ENCODE measurements around the gene PITHD1.

Gene PITHD1

DNA sequence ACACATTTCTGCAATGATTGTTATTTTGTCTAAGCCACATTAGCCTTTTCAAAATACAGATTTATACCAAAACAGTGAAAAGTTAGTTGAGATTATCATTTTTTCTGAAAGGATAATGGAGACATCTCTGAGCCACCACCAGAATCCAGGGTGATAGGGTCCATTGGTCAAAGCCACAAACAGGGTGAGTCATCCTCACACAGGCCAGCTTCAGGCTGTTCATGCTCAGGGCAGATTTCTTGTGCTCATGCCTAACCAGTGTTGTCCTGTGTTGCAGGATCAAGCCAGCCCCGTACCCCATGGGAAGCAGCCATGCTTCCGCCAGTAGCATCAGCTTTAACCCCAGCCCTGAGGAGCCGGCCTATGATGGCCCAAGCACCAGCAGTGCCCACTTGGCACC, 21.5 kb upstream of the PITHD1 start:
- CTCF ChIA-PET: interaction anchor here (0.7 to 1.2 kb wide), 4 partner anchors 11 to 62 kb away, joined by 3 to 4 read pairs (median 4); no protein-coding TSS in a partner anchor
- DNase-seq (ENCODE audit: extremely low spot score): no peak
- TF ChIP-seq, protein P1, sequence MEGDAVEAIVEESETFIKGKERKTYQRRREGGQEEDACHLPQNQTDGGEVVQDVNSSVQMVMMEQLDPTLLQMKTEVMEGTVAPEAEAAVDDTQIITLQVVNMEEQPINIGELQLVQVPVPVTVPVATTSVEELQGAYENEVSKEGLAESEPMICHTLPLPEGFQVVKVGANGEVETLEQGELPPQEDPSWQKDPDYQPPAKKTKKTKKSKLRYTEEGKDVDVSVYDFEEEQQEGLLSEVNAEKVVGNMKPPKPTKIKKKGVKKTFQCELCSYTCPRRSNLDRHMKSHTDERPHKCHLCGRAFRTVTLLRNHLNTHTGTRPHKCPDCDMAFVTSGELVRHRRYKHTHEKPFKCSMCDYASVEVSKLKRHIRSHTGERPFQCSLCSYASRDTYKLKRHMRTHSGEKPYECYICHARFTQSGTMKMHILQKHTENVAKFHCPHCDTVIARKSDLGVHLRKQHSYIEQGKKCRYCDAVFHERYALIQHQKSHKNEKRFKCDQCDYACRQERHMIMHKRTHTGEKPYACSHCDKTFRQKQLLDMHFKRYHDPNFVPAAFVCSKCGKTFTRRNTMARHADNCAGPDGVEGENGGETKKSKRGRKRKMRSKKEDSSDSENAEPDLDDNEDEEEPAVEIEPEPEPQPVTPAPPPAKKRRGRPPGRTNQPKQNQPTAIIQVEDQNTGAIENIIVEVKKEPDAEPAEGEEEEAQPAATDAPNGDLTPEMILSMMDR (IDR thresholded peaks at IDR 0.05; ENCODE audit: control extremely low read depth, extremely low read depth, low read depth, missing control alignments): no peak
- POLR2A ChIA-PET: no interaction called here

DNA sequence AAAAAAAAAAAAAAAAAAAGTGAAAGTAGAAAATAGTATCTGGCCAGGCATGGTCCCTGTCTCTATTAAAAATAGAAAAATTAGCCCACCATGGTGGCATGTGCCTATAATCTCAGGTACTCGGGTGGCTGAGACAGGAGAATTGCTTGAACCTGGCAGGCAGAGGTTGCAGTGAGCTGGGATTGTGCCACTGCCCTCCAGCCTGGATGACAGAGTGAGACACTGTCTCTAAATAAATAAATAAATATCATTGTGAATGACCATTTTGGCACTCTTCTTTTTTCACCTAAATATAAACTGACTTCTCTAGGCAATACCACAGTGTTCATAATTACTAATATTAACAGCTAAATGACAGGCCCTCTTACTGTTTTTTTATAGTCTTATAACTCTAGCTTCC, 20.4 kb upstream of the PITHD1 start:
- TF ChIP-seq, protein P1 (IDR thresholded peaks at IDR 0.05; ENCODE audit: control extremely low read depth, extremely low read depth, low read depth, missing control alignments): no peak
- CTCF ChIA-PET: interaction anchor here (0.7 to 3.0 kb wide), 5 partner anchors 10 to 123 kb away, joined by 3 to 18 read pairs (median 3); partner anchors contain the start of gene ELOA
- DNase-seq (ENCODE audit: extremely low spot score): no peak
- POLR2A ChIA-PET: no interaction called here

DNA sequence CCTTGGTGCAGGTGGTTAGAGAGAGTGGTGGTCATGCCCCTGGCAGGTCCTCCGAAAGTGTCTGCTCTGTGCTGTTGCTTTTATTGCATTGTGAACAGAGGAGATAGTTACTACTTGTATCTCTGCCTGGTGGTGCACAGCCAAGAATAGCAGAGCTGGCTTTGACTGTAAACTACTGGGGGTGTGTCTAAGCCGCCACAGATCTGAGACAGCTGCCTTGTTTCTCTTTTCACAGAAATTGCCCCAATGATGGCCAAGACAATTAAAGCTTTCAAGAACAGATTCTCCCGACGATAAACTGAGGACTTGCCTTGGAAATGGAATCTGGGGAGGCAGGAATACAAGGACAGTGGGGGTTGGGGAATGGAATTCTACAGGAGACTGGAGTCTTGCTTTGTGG, 18.9 kb upstream of the PITHD1 start:
- TF ChIP-seq, protein P1 (IDR thresholded peaks at IDR 0.05; ENCODE audit: control extremely low read depth, extremely low read depth, low read depth, missing control alignments): no peak
- POLR2A ChIA-PET: no interaction called here
- CTCF ChIA-PET: interaction anchor here (0.8 to 3.0 kb wide), 2 partner anchors 12 to 67 kb away, joined by 3 to 18 read pairs; no protein-coding TSS in a partner anchor
- DNase-seq (ENCODE audit: extremely low spot score): no peak

- no peak for DNase-seq (ENCODE audit: extremely low spot score)
- CTCF ChIA-PET: interaction anchor here (0.9 to 1.9 kb wide), 3 partner anchors 8 to 18 kb away, joined by 4 to 12 read pairs (median 4); no protein-coding TSS in a partner anchor
- POLR2A ChIA-PET: no interaction called here
- TF ChIP-seq, protein P1 (IDR thresholded peaks at IDR 0.05; ENCODE audit: control extremely low read depth, extremely low read depth, low read depth, missing control alignments): no peak
These were observed 15.1 kb upstream of the PITHD1 start for GRCh38 chr1:23763041-23763577.

DNA sequence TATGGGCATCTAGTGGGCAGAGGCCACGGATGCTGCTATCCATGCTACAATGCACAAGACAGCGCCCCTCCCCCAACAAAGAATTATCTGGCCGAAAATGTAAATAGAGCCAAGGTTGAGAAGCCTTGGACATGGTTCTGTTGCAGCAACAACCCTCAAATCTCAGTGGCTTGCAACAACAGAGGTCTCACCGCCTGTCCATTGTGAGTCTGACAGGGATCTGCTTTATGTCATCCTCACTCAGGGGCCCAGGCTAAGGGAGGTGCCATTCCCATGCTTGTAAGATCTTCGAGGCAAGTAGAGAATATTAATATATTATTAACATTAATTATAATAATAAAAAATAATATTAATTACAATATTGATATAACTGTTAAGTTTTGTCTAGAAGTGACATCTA, 9.5 kb upstream of the PITHD1 start:
- ChIA-PET POLR2A (interaction anchor here (1.6 kb wide), 1 partner anchor 10 kb away, joined by 5 read pairs; the partner anchor contains the start of gene PITHD1), CTCF (interaction anchor here (1.4 to 2.7 kb wide), 3 partner anchors 17 to 148 kb away, joined by 3 to 8 read pairs (median 6); no protein-coding TSS in a partner anchor)
- TF ChIP-seq, protein P1 (IDR thresholded peaks at IDR 0.05; ENCODE audit: control extremely low read depth, extremely low read depth, low read depth, missing control alignments): no peak
- no peak for DNase-seq (ENCODE audit: extremely low spot score)

DNA sequence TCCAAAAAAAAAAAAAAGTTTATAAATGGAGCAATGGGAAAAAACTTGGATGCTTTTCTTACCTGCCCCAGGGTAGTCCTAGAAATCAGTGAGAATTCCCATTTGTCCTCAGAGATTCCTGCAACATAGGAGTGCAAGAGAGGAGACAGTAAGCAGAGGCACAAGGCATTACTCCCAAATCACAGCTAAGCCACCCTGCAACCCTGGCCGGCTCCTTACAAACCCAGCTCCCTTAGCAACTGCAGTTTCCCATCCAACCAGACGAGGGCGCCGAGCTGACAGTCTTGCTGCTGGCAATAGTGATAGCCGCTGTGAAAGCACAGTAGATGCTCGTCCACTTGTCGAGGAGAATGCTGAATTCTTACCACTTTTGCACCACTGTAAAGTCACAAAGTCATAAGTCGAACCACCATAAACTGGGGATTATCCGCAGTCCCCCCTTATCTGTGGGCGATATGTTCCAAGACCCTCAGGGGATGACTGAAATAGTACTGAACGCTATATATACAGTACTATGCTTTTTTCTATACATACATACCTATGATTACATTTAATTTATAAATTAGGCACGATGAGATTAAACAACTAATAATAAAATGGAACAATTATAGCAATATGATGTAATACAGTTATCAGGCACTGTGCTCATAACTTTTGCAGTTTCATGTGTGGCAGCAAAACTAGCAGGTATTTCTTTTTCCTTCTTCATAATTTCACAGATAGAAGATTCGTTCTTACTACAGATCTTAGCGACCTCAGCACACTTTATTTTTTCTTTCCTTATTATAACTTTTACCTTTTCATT, 6.0 kb upstream of the PITHD1 start:
- TF ChIP-seq, protein P1 (IDR thresholded peaks at IDR 0.05; ENCODE audit: control extremely low read depth, extremely low read depth, low read depth, missing control alignments): peak; percentile 96
- peak; percentile 77 for DNase-seq (ENCODE audit: extremely low spot score)
- ChIA-PET CTCF (interaction anchor here (0.6 to 3.0 kb wide), 59 partner anchors 9 to 643 kb away, joined by 3 to 66 read pairs (median 5); partner anchors contain the start of genes CNR2, ELOA, FUCA1 and GALE), POLR2A (interaction anchor here (0.9 kb wide), 1 partner anchor 144 kb away, joined by 4 read pairs; no protein-coding TSS in a partner anchor)
